ENCODE measurements around the gene ASIC2. TPM values are rescaled to one million over a fixed set of nuclear protein-coding genes. Genes with fewer than 3 reads are reported as not detected.
A peak's percentile ranks its signal among the peaks of the same experiment; 100 is the strongest.

The ASIC2 gene
- total RNA-seq, 2 donors from 2014 or later, result 2.0 to 2.2 TPM

- intact Hi-C loops (cut with DNase I, micrococcal nuclease), result loop anchor here in 1 of 2 donors (5.0 kb wide), 1 partner anchor 351 kb away; no protein-coding TSS in a partner anchor
- DNase-seq (no peak), ATAC-seq (no peak)
These were observed 187.2 kb downstream of the ASIC2 start for GRCh38 chr17:33105911-33106310.

GRCh38 chr17:33099906-33100305 is 193.2 kb downstream of the ASIC2 start:
- DNase-seq (no peak), ATAC-seq (no peak)
- intact Hi-C loops (cut with DNase I, micrococcal nuclease), result no loop called here

- DNase-seq (no peak), ATAC-seq (no peak)
- intact Hi-C loops (cut with DNase I, micrococcal nuclease), result no loop called here
These were observed 193.8 kb downstream of the ASIC2 start for GRCh38 chr17:33099252-33099651.

GRCh38 chr17:33097411-33097810 is 195.7 kb downstream of the ASIC2 start:
- DNase-seq (no peak), ATAC-seq (no peak)
- intact Hi-C loops (cut with DNase I, micrococcal nuclease), result no loop called here

GRCh38 chr17:33096161-33096560 is 196.9 kb downstream of the ASIC2 start:
- intact Hi-C loops (cut with DNase I, micrococcal nuclease), result no loop called here
- ATAC-seq (no peak), DNase-seq (no peak)

GRCh38 chr17:33091271-33091670 is 201.8 kb downstream of the ASIC2 start:
- ATAC-seq (no peak), DNase-seq (no peak)
- intact Hi-C loops (cut with DNase I, micrococcal nuclease), result no loop called here

GRCh38 chr17:33090806-33091205 is 202.3 kb downstream of the ASIC2 start:
- ATAC-seq, result no peak
- intact Hi-C loops (cut with DNase I, micrococcal nuclease), result no loop called here
- DNase-seq, result no peak

- DNase-seq (no peak), ATAC-seq (peak; percentile 50)
- intact Hi-C loops (cut with DNase I, micrococcal nuclease), result no loop called here
These were observed 206.2 kb downstream of the ASIC2 start for GRCh38 chr17:33086878-33087277.

GRCh38 chr17:33086041-33086440 is 207.1 kb downstream of the ASIC2 start:
- intact Hi-C loops (cut with DNase I, micrococcal nuclease), result no loop called here
- ATAC-seq, result no peak
- no peak for DNase-seq

- intact Hi-C loops (cut with DNase I, micrococcal nuclease), result no loop called here
- no peak for DNase-seq
- no peak for ATAC-seq
These were observed 207.8 kb downstream of the ASIC2 start for GRCh38 chr17:33085256-33085655.

- DNase-seq, result no peak
- ATAC-seq, result peak; percentile 63
- intact Hi-C loops (cut with DNase I, micrococcal nuclease), result no loop called here
These were observed 208.3 kb downstream of the ASIC2 start for GRCh38 chr17:33084755-33085154.

- DNase-seq (no peak), ATAC-seq (no peak)
- intact Hi-C loops (cut with DNase I, micrococcal nuclease), result no loop called here
These were observed 210.4 kb downstream of the ASIC2 start for GRCh38 chr17:33082529-33083173.

- DNase-seq, result peak; percentile 23 to 31
These were observed 213.0 kb downstream of the ASIC2 start for GRCh38 chr17:33080091-33080490.

GRCh38 chr17:33079201-33079600 is 213.9 kb downstream of the ASIC2 start:
- intact Hi-C loops (cut with DNase I, micrococcal nuclease), result no loop called here
- ATAC-seq, result no peak

More at GRCh38 chr17:33080091-33080490, 213.0 kb downstream of the ASIC2 start:
- intact Hi-C loops (cut with DNase I, micrococcal nuclease), result no loop called here
- ATAC-seq, result peak; percentile 87

GRCh38 chr17:33076979-33077378 is 216.1 kb downstream of the ASIC2 start:
- no peak for DNase-seq
- no peak for ATAC-seq
- intact Hi-C loops (cut with DNase I, micrococcal nuclease), result no loop called here

More at GRCh38 chr17:33079201-33079600, 213.9 kb downstream of the ASIC2 start:
- DNase-seq, result no peak

- DNase-seq (no peak), ATAC-seq (no peak)
- intact Hi-C loops (cut with DNase I, micrococcal nuclease), result no loop called here
These were observed 219.7 kb downstream of the ASIC2 start for GRCh38 chr17:33073416-33073815.

GRCh38 chr17:33072421-33073161 is 220.5 kb downstream of the ASIC2 start:
- no peak for DNase-seq
- no peak for ATAC-seq
- intact Hi-C loops (cut with DNase I, micrococcal nuclease), result no loop called here

GRCh38 chr17:33071656-33072055 is 221.4 kb downstream of the ASIC2 start:
- DNase-seq (no peak), ATAC-seq (no peak)
- intact Hi-C loops (cut with DNase I, micrococcal nuclease), result no loop called here

GRCh38 chr17:33057564-33057963 is 235.5 kb downstream of the ASIC2 start:
- no peak for DNase-seq
- intact Hi-C loops (cut with DNase I, micrococcal nuclease), result no loop called here
- ATAC-seq, result peak; percentile 48

- intact Hi-C loops (cut with DNase I, micrococcal nuclease), result no loop called here
- ATAC-seq, result peak; percentile 82
- DNase-seq, result no peak
These were observed 236.5 kb downstream of the ASIC2 start for GRCh38 chr17:33056399-33057146.
